ENCODE measurements around the gene LINC01488.

Gene LINC01488

DNA sequence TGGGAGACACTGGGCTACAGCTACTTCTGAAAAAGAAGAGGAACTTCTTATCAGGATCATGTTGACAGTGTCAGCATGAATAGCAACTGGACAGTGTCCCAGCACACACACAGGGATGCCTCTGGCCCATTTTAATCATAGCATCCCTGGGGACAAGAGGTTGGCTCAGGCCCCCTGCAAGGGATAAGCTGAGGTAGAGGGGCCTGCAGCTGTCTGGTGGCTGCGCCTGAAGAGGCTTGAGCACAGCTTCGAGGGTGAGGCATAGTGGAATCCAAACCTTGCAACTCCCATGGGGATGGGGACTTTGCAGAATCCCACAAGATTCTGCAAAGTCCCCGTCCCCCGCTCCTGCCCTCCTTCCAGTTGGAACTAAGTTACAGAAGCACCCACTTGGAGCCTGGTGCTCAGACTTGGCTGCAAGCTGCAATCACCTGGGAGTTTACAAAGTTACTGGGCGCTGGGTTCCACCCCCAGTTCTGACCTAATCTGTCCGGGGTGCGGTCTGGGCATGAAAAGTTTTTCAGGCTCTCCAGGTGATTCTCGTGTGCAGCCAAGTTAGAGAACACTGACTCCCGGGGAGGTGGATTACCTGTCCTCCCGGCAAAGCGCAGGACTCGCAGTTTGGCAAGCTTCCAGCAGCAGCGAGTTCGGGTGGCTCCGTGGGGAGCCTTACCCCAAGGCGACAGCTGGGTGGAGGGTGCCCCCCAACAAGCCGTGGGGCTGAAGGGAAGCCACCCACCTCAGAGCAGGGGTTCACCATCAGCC, 16.0 kb upstream of the LINC01488 start:
- no peak for DNase-seq

DNA sequence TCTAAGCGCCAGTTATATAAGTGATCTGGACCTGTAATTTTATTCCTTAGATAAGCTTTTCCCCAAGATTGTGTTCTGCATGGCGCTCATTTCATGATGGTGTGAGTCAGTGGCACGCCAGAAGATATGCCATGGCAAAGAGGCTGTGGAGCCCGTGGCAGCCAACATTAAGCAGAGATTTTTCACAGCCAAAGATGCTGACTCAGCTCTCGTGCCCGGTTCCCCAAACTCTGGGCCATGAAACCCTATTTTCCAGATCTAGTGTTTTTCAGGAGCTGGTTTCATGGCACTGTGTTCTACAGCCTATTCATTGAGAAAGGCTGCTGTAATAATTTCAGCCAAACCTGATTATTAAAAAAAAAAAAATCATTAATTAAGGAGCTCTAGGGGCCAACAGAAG, 15.4 kb upstream of the LINC01488 start:
- DNase-seq = no peak

DNA sequence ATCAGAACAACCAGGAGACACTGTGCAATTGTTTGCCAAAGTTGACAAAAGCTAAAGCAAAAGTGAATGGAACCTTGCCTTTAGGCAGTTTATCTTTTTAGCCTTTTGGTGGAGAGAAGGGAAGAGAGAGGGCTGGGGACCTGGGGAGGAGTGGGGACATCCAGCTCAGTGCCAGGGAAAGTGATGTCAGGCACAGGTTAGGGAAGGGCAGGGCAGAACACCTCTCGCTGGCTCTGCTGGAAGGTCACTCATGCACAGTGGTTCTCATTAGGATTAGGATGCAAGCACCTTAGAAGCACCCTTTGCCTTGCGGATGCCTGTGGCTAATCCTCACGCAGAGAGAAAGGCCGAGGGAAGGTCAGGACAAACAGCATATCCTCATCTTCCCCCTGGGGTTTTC, 14.3 kb upstream of the LINC01488 start:
- DNase-seq = no peak

DNA sequence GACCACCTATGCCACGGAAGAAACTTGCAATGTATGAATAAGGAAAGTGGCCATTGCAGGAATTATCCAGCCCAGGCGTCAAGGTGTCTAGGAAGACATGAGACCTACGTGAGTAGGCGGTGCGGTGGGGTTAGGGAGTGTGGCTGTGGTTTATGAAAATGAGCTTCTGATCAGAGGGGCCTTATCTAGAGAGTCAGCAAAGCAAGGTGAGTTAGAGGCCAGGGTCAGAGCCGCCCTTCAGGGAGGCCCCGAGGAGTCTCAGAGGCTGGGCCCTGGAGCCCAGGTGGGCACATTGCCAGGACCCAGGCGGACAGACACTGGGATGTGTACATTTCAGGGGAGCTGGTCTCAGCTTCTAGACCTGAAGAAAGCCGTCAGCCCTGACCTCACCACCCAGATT, 13.8 kb upstream of the LINC01488 start:
- no peak for DNase-seq

DNA sequence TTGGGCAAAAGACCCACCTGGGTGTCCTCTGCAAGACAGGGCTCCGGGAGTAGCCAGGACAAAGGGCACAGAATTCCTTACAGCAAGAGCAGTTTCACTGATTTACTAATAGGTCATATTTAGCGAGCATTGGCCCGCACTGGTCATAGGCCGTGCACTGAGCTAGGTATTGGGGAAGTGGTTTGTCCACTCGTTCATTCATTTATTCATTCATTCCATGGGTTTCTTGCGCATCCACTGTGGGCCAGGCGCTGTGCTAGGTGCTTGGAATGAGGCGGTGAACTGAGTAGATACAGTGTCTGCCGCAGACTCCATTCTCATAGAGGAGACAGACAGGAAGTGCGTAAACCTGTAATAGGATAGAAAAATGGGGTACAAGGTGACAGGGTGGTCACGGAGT, 13.2 kb upstream of the LINC01488 start:
- DNase-seq = no peak

DNA sequence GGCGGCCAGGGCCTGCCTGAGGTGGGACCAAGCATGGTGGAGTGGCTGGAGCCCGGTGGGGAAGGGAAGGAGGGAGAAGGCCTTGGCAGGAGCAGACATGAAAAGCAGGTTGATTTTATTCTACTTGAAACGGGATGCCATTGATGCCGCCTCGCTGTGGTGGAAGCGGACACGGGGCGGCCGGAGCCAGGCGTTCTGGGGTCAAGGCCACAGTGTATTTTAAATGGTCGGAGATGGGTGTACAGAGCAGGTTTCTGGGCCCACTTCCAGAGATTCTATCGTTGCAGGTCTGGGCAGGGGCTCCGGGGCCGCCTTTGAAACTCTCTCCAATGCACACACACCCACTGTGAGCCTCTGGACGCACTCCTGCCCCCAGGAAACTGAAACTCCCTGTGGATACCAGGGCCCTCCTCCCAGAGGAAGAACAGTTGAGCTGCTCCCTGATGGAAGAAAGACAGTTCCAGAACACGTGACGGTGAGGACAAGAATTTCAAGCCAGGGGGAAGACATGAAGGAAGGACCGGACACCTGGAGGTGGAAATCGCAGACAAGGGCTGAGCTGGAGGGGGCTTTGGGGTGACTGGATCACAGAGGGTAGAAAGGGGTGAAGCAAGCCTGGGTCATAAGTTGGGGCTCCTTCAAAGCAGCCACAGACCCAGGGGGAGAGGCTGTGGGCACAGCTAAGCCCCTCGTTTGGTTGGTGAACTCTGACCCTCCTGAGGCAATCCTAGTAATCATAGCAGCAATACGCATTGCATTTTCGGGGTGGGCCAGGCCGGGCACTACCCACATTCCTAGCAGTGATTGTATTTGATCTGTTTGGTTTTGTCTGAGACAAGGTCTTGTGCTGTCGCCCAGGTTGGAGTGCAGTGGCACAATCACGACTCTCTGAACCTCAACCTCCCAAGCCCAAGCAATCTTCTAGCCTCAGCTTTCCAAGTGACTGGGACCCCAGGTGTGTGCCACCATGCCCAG, 12.3 kb upstream of the LINC01488 start:
- DNase-seq = no peak

DNA sequence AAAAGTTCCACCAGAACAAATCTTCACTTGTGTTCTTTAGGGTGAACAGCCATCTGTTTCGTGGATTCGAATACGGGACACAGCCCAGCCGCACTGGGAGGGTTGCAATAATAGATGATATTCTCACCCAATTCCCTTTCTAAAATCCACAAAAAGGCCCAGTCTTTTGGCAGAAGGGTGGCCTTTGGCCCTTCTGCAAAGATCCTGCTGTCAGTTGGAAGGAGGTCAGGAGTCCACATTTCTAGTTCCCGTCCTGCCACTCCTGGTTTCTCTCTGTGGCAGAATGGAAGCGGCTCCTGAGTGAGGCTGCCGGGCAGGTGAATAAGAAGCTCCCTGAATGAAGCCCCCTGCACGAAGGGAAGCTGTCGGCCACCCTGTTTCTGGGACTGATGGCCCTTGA, 11.2 kb upstream of the LINC01488 start:
- no peak for DNase-seq

DNA sequence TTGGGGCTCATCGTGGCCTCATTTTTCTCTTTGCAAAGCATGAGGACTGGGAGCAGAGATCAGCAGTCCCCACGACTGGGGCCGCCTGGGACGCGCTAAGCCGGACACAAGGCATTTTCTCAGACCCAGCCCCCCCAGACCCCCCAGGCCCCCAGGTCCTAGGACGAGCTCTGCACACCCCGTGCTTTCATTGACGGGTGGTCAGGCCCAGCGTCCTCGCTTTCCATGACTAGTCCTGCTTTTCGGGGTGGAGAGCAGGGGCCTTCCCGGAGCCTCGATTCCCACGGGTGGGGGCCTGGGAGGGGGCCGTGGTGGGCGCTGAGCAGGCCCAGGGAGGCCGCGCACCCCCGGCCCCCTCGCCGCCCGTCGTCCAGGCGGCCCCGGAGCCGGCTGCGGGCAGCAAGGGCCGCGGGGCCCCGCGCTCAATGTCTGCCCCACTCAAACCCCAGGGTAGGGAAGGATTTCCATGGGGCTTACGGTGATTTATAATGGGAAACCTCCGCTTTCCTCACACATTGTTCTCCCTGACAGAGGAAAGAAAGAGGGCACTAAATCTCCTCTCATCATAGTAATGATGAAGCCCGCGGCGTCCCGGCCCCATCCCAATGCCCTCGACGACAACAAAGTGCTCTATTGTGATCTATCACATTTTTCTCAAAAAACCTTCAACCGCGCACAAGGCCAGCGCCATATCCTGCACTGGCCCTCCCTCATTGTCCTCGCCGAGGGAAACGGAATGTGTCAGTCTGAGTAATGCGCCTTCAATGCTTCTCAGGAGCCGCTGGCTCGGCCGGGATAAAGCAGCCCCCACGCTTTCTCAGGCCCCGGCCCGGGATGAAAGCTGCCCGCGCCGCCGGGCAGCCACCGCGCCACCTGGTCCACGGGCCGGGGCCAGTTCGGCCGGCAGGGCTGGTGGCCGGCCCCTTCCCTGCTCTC, 10.4 kb upstream of the LINC01488 start:
- DNase-seq = no peak

DNA sequence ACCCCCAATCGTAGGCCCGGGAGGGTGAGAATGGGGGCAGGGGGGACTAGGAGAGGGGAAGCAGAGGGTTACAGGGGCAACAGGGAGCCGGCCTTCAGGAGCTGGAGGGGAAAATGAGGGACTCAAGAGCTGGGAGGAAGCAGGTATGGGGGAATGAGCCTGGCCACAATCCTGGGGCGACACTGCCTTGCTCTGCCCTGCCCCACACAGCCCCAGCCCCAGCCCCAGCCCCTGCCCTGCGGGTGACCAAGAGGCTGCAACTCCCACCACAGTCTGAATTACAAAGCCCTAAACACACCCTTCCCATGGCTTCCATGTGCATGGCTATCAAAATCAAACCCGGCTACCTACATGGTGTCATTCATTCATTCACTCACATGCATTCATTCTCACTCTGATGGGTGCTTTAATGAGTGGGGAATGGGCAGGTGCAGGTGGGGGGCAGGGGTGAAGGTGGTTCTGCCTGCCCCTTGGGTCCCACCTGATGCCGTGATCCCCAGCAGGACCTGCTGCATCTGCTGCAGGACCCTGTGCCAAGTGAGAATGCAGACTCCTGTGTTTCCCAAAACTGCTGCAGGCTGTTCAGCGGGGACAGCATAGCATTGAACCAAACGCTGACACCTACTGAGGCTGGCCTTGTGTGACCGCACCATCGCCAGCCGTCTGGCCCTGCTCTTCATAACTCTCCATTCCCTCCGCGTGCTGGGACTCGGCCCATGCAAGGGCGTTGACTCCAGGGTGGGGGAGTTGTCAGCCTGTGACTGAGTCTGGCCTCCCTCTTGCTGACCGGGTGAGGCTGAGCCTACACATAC, 9.5 kb upstream of the LINC01488 start:
- DNase-seq = no peak

DNA sequence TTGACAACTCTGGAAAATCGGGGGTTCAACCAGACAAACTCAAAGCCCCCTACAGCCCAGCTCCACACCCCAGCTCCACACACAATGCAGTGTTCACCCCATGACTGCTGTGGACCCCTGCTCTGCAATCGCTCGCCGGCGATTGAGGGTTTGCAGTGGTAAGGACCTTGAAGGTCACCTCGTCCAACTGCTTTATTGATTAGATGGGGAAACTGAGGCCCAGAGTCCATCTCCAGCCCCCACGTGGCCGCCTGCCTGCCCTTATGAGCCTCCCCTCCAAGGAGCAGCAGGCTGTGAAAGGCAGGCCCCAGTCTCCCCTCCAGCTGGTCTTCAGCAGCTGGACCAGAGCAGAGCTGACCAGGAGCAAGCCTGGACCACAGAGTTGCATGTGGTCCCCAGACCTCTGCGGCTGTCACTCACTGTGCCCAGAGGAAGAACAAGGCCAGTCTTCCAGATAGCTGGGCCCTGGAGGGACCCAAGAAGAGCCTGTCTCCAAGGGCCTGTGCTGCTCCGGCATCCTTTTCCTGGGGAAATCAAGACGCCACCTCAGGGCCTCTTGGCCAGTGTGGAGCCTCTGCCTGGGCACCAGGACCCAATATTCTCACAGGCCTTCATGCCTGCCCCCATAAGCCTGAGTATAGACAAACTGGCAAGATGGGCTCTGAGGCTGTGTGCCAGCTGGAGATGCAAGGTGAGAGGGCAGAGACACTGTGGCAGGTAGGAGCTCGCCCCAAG, 8.8 kb upstream of the LINC01488 start:
- DNase-seq = no peak

DNA sequence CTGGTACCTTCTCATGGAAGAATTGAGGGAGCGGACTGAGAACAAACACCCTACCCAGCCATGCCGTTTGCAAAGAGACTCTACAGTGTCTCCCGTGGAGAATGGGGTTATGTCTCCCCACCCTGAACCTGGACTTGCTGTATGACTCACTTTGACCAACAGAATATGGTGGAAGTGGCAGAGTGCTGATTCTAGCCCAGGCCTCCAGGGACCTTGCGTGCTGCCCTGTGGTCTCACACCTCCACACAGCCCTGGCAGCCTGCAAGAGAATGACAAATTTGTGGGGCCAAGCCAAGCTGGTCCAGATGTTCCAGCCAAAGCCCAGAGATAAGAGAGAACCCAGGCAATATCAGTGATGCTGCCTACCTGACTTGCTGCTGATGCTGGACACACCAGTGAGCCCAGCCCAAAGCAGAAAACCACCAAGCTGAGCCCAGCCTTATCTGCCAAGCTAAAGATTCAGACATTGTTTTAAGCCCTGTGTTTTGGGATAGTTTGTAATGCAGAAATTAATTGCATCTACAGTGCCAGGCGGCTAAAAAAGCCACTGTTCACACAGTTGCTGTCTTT, 8.1 kb upstream of the LINC01488 start:
- DNase-seq = no peak

DNA sequence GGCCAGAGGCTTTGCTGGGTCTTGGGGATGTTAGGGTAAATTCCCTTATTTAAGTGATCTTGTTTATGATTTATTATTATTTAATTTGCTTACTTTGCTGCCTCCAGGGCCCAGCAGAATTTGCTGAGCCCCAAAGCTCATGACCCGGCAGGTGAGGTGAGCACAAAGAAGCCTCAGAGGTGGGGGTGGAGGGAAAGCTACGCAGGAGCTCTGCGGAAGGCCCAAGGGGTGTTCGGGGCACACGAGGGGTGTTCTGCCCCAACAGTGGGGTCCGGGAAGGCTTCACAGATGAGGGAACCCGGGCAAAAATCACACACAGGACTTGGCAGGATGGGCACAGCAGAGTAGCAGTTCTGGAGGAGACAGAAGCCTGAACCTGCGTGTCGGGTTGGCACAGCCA, 6.7 kb upstream of the LINC01488 start:
- no peak for DNase-seq

DNA sequence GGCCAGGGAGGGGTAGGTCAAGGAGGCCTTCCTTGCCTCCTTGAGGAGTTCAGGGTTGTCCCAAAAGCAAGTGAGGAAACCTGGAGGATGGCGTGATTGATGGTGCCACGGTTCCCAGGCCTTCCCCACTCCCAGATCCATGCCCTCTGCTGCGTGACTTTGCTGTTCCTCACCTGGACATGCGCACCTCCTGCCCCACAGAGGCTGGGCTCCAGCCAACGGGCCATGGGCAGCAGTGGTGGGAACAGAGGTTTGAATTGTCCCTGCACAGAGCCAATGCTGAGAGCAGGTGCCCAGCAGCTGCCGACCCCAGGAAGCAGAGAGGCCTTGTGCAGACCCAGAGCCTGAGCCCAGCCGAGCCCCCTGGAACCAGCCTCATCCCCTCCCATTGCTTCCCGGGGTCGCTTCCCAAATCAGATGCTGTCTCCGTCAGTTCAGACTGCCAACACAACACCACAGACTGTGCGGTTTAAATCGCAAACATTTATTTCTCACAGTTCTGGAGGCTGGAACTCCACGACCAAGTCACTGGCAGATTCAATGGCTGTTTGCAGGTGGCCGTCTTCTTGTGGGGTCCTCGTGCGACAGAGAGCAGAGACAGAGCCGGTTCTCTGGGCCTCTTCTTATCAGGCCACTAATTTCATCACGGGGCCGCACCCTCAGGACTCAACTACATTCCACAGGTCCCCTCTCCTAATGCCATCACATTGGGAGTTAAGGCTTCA, 6.2 kb upstream of the LINC01488 start:
- DNase-seq = no peak

DNA sequence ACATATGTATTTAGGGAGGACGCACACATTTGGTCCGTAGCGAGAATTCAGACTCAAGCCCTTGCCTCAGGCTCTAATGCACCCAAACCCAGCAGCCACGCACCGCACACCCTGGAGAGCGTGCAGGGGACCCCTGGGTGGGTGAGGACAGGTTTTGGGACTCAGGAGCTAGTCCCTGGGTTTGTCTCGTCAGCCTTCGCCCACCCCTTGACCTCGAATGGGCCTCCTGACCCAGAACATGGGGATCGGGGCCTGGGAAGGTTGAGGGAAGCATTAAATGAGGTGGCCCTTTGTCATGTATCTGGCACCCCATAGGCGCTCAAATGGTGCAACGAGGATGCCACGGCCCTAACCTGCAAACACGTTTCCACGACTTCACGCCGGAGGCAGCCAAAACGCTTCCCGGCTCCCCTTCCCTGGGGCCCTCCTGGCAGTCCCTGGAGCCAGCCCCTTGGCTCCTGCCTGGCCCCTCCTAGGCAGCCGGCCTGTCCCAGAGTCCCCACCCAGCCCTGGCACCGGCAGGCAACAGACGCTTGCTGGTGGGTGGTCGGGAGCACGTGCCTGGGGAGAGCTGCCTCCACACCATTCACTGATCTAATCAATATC, 5.5 kb upstream of the LINC01488 start:
- DNase-seq = no peak

DNA sequence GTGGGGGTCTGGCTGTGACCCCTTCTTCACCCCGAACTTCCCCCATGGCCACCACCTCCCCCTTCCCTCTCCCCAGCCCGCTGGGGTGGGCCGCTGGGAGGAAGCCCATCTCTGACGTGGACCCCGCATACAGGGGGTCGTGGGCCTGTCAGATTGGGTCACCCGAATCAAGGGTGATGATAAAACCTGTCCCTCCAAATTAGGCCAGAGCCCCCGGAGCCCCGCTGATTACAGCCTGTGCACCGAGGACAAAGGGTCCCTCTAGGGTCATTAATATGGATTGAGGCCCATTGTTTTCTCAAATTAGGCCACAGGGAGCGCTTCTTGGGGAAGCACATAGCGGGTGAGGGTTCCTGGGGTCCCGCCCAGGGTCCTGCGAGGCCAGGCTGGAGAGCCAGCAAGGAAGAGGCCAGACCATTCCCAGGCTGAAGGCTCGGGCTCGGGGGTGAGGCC, 4.9 kb upstream of the LINC01488 start:
- DNase-seq = no peak

DNA sequence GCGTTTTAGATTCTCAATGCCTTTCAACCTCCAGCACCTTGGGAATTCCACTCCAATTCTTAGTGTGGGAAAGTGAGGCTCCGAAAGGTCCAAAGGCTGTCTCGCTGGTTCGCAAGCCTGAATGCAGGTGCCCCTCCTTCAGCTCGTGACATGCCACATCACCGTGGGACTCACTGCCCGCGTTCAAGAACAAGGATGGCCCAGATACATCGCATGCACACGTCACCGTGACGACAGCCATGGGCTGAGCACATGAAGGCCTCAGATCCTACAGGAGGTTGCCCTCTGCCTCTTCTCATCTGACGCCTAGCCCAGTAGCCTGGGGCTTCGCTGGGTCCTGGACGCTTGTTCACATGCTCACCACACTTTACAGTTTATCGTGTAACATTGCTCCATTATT, 4.4 kb upstream of the LINC01488 start:
- DNase-seq = no peak

DNA sequence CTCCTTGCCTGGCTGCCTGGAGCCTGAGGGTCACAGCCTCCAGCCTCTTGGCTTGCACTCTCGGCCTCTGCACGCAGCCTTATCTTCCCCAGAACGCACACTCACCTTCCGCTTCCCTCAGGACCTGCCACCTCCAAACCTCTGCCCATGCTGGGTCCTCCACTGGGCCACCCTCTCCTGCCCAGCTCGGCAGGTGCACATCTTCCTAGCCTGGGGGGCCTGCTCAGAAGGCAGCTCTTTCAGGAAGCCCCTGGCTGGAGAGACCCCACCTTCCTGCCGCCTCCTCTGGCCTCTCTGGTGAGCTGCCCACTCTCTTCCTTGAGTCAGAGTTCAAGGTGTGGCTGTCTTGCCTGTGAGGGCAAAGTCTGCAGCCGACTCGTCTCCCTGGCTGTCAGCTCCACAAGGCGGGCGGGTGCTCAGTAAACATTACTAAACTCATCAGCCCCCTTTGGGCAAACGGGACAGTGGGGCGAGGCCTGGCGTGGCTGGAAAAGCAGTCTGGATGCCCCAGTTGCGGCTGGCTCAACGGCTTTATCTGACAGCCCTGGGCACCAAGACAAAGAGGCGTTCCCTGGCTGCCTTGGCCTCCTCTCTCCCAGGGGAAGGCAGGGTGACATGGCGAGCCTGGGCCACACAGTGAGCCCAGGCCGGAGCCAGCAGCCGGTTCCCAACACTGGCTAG, 1.7 kb upstream of the LINC01488 start:
- no peak for DNase-seq

DNA sequence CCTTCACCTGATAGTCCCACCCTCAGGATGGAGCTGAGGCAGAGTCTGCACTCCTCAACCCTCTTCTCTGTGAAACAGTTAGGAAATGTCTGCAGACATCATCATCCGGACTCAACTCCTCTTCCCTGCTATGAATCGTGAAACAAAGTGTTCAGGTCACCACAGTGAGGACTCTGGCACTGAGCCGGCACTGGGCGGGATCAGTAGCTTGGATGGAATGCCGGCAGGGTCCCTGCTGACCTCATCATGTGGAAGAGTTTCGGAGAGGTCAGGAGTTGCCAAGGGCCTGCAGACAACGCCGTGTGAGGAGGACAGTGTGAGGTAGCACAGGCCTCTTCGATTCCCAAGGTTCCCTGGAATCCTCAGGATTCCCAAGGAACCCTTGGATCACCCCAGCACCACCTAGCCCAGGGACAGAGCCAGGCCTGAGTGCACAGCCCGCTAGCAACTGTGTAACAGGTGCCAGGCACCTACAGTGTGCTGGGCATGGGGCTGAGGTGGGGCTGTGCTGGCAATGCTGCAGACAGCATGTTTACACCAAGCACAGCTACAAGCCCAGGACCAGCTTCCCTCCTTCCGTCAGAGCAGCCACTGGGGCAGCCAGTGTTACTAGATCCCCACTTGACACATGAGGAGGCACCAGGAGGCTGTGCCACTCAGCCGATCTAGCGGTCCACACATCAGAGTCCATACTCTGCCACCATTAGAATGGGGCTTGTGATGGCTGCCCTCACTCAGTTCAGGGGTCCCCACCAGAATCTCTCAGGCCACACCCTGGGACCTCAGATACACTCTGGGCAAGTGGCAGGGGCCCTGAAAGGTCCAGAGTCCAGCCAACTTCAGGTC, 693 bp upstream of the LINC01488 start:
- no peak for DNase-seq
